Thoracic aorta (tissue), 2 donors: Measurements from ENCODE around the gene CNKSR2. TPM values are rescaled to one million over a fixed set of nuclear protein-coding genes. Genes with fewer than 3 reads are reported as not detected.

Experiments used
- ATAC-seq: fragments of 150-250 bp; one replicate; pipeline ENCODE4 v1.8.0; 2017; ENCODE audit warnings: low read depth; ENCODE audit not compliant: insufficient number of reproducible peaks, low FRiP score
- DNase-seq: peaks from one replicate; pipeline ENCODE4 v3.0.0-alpha.2; 2020; ENCODE audit warnings: low spot score
- H3K27ac ChIP-seq, 2 donors: fragments of 200-600 bp; sonication (generic); 1 replicate in 1 of 2; 2 replicates in 1 of 2; pipeline ENCODE4 v1.5.1; 2016; ENCODE audit warnings: mild to moderate bottlenecking in 2 of 2, moderate library complexity in 2 of 2
- H3K27me3 ChIP-seq: fragments of 200-600 bp; sonication (generic); replicated peaks from 2 replicates; pipeline ENCODE4 v1.6.0; 2016; ENCODE audit warnings: mild to moderate bottlenecking; ENCODE audit not compliant: insufficient read depth
- H3K36me3 ChIP-seq: fragments of 200-600 bp; sonication (generic); one replicate; pipeline ENCODE4 v1.5.1; 2016
- H3K4me1 ChIP-seq, 2 donors: fragments of 200-600 bp; sonication (generic); 1 replicate in 1 of 2; 2 replicates in 1 of 2; pipeline versions ENCODE4 v1.5.1 to v1.6.0; 2016; ENCODE audit warnings: low read depth in 2 of 2, mild to moderate bottlenecking in 1 of 2; ENCODE audit not compliant: control insufficient read depth in 1 of 2
- H3K4me3 ChIP-seq: fragments of 200-600 bp; sonication (generic); 2 replicates; pipeline ENCODE4 v1.5.1; 2016; ENCODE audit warnings: mild to moderate bottlenecking
- H3K9me3 ChIP-seq: fragments of 200-600 bp; sonication (generic); 2 replicates; pipeline ENCODE4 v1.5.1; 2016
- CTCF ChIP-seq: fragments of 200-600 bp; sonication (generic); IDR thresholded peaks from one replicate; pipeline ENCODE4 v1.5.1; 2019; ENCODE audit warnings: antibody characterized with exemption
- total RNA-seq, 2 donors: library from RNA; depleted of rRNA; stranded (reverse); fragments of >200 nt; gene quantifications; one replicate each; pipeline versions ENCODE4 v1.1.0 to v1.2.3, GENCODE V29; 2016

CNKSR2 gene
- total RNA-seq, 2 donors from 2014 or later, result 5.3 to 10.4 TPM

GRCh38 chrX:21674430-21675186 is 300.4 kb downstream of the CNKSR2 start:
- H3K36me3 ChIP-seq, result no peaks in the 10 kb centered on the region
- H3K9me3 ChIP-seq, result no peaks in the 10 kb centered on the region
- TF ChIP-seq CTCF, result no peak
- H3K4me1 ChIP-seq, result no peaks in the 10 kb centered on the region
- ATAC-seq (no peak), DNase-seq (no peak)
- no peaks in the 10 kb centered on the region for H3K27me3 ChIP-seq
- H3K4me3 ChIP-seq, result no peak overlapping the region
- no peak overlapping the region for H3K27ac ChIP-seq

- Histone ChIP-seq H3K4me3 (no peak overlapping the region), H3K9me3 (no peaks in the 10 kb centered on the region), H3K36me3 (no peaks in the 10 kb centered on the region), H3K4me1 (no peaks in the 10 kb centered on the region), H3K27me3 (no peaks in the 10 kb centered on the region), H3K27ac (no peak overlapping the region)
- ATAC-seq (no peak), DNase-seq (no peak)
- TF ChIP-seq CTCF, result no peak
Observed at GRCh38 chrX:21675931-21676330, 301.7 kb downstream of the CNKSR2 start.

GRCh38 chrX:21678048-21678612 is 303.9 kb downstream of the CNKSR2 start:
- Histone ChIP-seq H3K4me3 (no peak overlapping the region), H3K27ac (no peak overlapping the region), H3K4me1 (no peaks in the 10 kb centered on the region), H3K36me3 (no peaks in the 10 kb centered on the region), H3K27me3 (no peaks in the 10 kb centered on the region), H3K9me3 (no peaks in the 10 kb centered on the region)
- ATAC-seq (no peak), DNase-seq (no peak)
- no peak for TF ChIP-seq CTCF

- Histone ChIP-seq H3K4me3 (no peak overlapping the region), H3K4me1 (no peaks in the 10 kb centered on the region), H3K27me3 (no peaks in the 10 kb centered on the region), H3K36me3 (no peaks in the 10 kb centered on the region), H3K9me3 (no peaks in the 10 kb centered on the region), H3K27ac (no peak overlapping the region)
- ATAC-seq (no peak), DNase-seq (no peak)
- no peak for TF ChIP-seq CTCF
Observed at GRCh38 chrX:21683941-21684340, 309.7 kb downstream of the CNKSR2 start.

GRCh38 chrX:21691512-21692018 is 317.3 kb downstream of the CNKSR2 start:
- TF ChIP-seq CTCF, result no peak
- no peaks in the 10 kb centered on the region for H3K4me1 ChIP-seq
- H3K36me3 ChIP-seq, result no peaks in the 10 kb centered on the region
- ATAC-seq (no peak), DNase-seq (no peak)
- H3K27me3 ChIP-seq, result no peaks in the 10 kb centered on the region
- H3K9me3 ChIP-seq, result no peaks in the 10 kb centered on the region
- no peak overlapping the region for H3K27ac ChIP-seq
- no peak overlapping the region for H3K4me3 ChIP-seq
